Mesenchymal stem cell (in vitro differentiated cells and primary cell): Measurements from ENCODE around the gene ROCK2.
A peak's percentile ranks its signal among the peaks of the same experiment; 100 is the strongest.

Source experiments
- DNase-seq: peaks from one replicate; pipeline ENCODE4 v3.0.0-alpha.2; 2013
- H2AFZ ChIP-seq: one replicate; pipeline ENCODE4 v1.6.1; 2013; ENCODE audit warnings: low read depth, mild to moderate bottlenecking, control low read depth, inconsistent platforms, low read length, moderate library complexity
- H2AK5ac ChIP-seq: 2 replicates; pipeline ENCODE4 v1.6.1; 2013; ENCODE audit warnings: low read length, moderate library complexity, mild to moderate bottlenecking, inconsistent platforms; ENCODE audit not compliant: severe bottlenecking
- H2BK120ac ChIP-seq: one replicate; pipeline ENCODE4 v1.6.1; 2013; ENCODE audit warnings: low read depth, mild to moderate bottlenecking, inconsistent platforms, low read length, moderate library complexity
- H2BK12ac ChIP-seq, 2 experiments: one replicate each; pipeline ENCODE4 v1.6.1; 2013; ENCODE audit warnings: inconsistent platforms in 2 of 2, low read length in 2 of 2, mild to moderate bottlenecking in 2 of 2, moderate library complexity in 2 of 2, control low read depth in 1 of 2
- H2BK15ac ChIP-seq: one replicate; pipeline ENCODE4 v1.6.1; 2013; ENCODE audit warnings: mild to moderate bottlenecking, low read depth, inconsistent platforms; ENCODE audit not compliant: poor library complexity, severe bottlenecking
- H2BK5ac ChIP-seq: 2 replicates; pipeline ENCODE4 v1.6.1; 2013; ENCODE audit warnings: low read depth, mild to moderate bottlenecking, low read length, control low read depth, inconsistent platforms; ENCODE audit not compliant: poor library complexity, severe bottlenecking
- H3K14ac ChIP-seq, 2 experiments: one replicate each; pipeline ENCODE4 v1.6.1; 2013; ENCODE audit warnings: inconsistent platforms in 2 of 2, low read length in 2 of 2, control low read depth in 1 of 2, mild to moderate bottlenecking in 1 of 2, moderate library complexity in 1 of 2
- H3K18ac ChIP-seq, 2 experiments: one replicate each; pipeline ENCODE4 v1.6.1; 2013; ENCODE audit warnings: inconsistent platforms in 2 of 2, low read length in 2 of 2, control low read depth in 1 of 2, low read depth in 1 of 2, mild to moderate bottlenecking in 1 of 2
- H3K23ac ChIP-seq, 2 experiments: one replicate each; pipeline ENCODE4 v1.6.1; 2013; ENCODE audit warnings: inconsistent platforms in 2 of 2, low read length in 2 of 2, mild to moderate bottlenecking in 2 of 2, moderate library complexity in 2 of 2, control low read depth in 1 of 2
- H3K27ac ChIP-seq: 2 replicates; pipeline ENCODE4 v1.5.1; 2013; ENCODE audit warnings: mild to moderate bottlenecking, moderate library complexity, low read length, control low read depth, inconsistent platforms; ENCODE audit not compliant: poor library complexity, severe bottlenecking
- H3K27me3 ChIP-seq, 2 experiments: 2 replicates each; pipeline versions ENCODE4 v1.6.1 to v1.7.0; 2013; ENCODE audit warnings: low read length in 2 of 2, mild to moderate bottlenecking in 2 of 2, moderate library complexity in 2 of 2, control low read depth in 1 of 2, inconsistent platforms in 1 of 2; ENCODE audit not compliant: control insufficient read depth in 1 of 2, insufficient read depth in 1 of 2
- H3K36me3 ChIP-seq, 2 experiments: 2 replicates each; pipeline versions ENCODE4 v1.6.1 to v1.7.0; 2013; ENCODE audit warnings: low read length in 2 of 2, control low read depth in 1 of 2, inconsistent platforms in 1 of 2, low read depth in 1 of 2, mild to moderate bottlenecking in 1 of 2; ENCODE audit not compliant: insufficient read depth in 2 of 2, control insufficient read depth in 1 of 2
- H3K4ac ChIP-seq, 2 experiments: one replicate each; pipeline ENCODE4 v1.6.1; 2013; ENCODE audit warnings: inconsistent platforms in 2 of 2, low read length in 2 of 2, mild to moderate bottlenecking in 2 of 2, moderate library complexity in 2 of 2, control low read depth in 1 of 2, low read depth in 1 of 2
- H3K4me1 ChIP-seq: 2 replicates; pipeline ENCODE4 v1.6.1; 2013; ENCODE audit warnings: low read depth, low read length, control low read depth; ENCODE audit not compliant: control insufficient read depth, insufficient read depth
- H3K4me2 ChIP-seq: 2 replicates; pipeline ENCODE4 v1.6.1; 2013; ENCODE audit warnings: low read length, mild to moderate bottlenecking, inconsistent platforms; ENCODE audit not compliant: poor library complexity, severe bottlenecking
- H3K4me3 ChIP-seq, 2 experiments: 2 replicates each; pipeline versions ENCODE4 v1.5.1 to v1.7.0; 2013; ENCODE audit warnings: low read length in 2 of 2, mild to moderate bottlenecking in 2 of 2, control low read depth in 1 of 2, low read depth in 1 of 2; ENCODE audit not compliant: insufficient read depth in 1 of 2
- H3K79me1 ChIP-seq: replicated peaks from 2 replicates; pipeline ENCODE4 v1.6.1; 2013; ENCODE audit warnings: mild to moderate bottlenecking, control low read depth, low read length, inconsistent platforms; ENCODE audit not compliant: poor library complexity, severe bottlenecking
- H3K9ac ChIP-seq: 2 replicates; pipeline ENCODE4 v1.7.0; 2013; ENCODE audit warnings: mild to moderate bottlenecking, low read length, moderate library complexity
- H3K9me3 ChIP-seq: 2 replicates; pipeline ENCODE4 v1.7.0; 2013; ENCODE audit warnings: mild to moderate bottlenecking, low read length; ENCODE audit not compliant: control insufficient read depth
- H4K8ac ChIP-seq: one replicate; pipeline ENCODE4 v1.6.1; 2013; ENCODE audit warnings: inconsistent platforms, mild to moderate bottlenecking, low read length, moderate library complexity
- H4K91ac ChIP-seq: one replicate; pipeline ENCODE4 v1.6.1; 2013; ENCODE audit warnings: mild to moderate bottlenecking, low read length, inconsistent platforms
- WGBS: methylation state at CpG from one replicate; pipeline ENCODE4 v1.1.7; 2013; ENCODE audit warnings: mixed read lengths; 5-methylcytosine and 5-hydroxymethylcytosine counted together

The ROCK2 gene

DNA sequence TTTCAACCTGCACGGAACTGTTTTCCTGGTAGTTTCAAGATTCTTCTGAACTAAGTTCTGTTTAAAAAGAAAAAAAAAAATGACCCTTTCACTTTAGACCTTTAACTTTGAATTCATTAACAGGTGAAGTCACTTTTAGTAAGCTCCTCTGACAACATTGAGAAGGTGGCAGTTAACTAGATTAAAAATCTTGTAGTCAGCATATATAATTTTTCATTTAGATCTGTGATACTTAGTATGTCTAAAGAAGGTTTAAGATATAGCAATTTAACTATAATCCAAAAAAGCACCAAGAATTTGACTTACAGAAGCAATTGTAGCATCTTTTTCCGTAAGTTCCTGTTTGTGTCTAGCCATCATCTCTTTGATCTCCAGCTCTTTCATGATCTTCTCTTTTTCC lies 143.8 kb downstream of the ROCK2 start:
- no peak overlapping the region for H2AFZ ChIP-seq
- no peak overlapping the region for H3K4me2 ChIP-seq
- H2BK5ac ChIP-seq, result no peak overlapping the region
- H2BK12ac ChIP-seq, result no peak overlapping the region
- no peaks in the 10 kb centered on the region for H3K4me1 ChIP-seq
- peaks cover 9 to 68% of the 10 kb centered on the region in 2 experiments for H3K36me3 ChIP-seq
- no peak overlapping the region for H3K4me3 ChIP-seq
- H3K9ac ChIP-seq, result no peak overlapping the region
- DNase-seq, result no peak
- no peak overlapping the region for H4K8ac ChIP-seq
- H3K79me1 ChIP-seq, result peaks cover 7% of the 10 kb centered on the region
- H3K23ac ChIP-seq, result no peak overlapping the region
- WGBS, result 98% methylated on average over 1 of the region's 2 CpGs
- H4K91ac ChIP-seq, result no peak overlapping the region
- no peak overlapping the region for H3K27ac ChIP-seq
- no peak overlapping the region for H3K18ac ChIP-seq
- no peak overlapping the region for H3K14ac ChIP-seq
- H2AK5ac ChIP-seq, result no peak overlapping the region
- H2BK15ac ChIP-seq, result no peak overlapping the region
- no peaks in the 10 kb centered on the region for H3K27me3 ChIP-seq
- H2BK120ac ChIP-seq, result no peak overlapping the region
- H3K9me3 ChIP-seq, result no peaks in the 10 kb centered on the region
- H3K4ac ChIP-seq, result no peak overlapping the region

DNA sequence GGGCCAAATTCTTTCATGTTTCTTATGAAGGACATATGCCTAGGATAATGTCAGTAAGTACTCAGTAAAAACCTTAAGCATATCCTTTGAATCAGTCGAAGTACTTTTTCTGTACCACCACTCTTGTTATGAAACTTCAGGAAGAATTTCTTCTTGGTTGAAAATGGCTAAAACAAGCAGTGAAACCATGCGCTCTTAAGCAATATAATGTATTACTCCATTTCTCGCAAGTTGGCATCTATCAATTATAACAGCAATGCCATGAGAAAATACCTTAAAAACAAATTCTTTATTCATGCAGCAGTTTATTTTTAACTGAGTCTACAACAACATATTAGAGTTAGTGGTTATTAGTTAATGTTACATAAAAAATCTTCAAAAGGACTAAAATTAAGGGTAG lies 148.2 kb downstream of the ROCK2 start:
- no peak overlapping the region for H3K23ac ChIP-seq

DNA sequence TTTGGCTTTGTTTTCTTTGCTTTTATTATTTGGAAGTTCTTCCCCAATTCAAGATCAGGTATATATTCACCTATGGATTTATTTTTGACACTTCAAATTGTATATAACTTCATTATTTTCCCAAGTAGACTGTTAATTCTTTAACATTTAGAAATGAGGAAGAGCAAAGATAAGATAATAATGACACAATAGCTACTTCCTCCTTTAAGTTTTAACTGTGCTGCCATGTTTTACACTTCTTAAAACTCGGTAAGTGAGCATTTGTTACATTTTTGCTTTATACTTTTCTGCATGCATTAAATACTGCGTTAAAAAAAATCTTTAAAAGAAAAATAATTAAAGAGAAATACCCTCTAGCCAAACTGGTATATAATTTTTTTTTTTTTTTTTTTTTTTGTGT lies 156.7 kb downstream of the ROCK2 start:
- H3K18ac ChIP-seq, result no peak overlapping the region
- no peak overlapping the region for H3K4ac ChIP-seq
- no peak overlapping the region for H3K4me3 ChIP-seq
- H3K9me3 ChIP-seq, result no peaks in the 10 kb centered on the region
- H2BK12ac ChIP-seq, result no peak overlapping the region
- no peak overlapping the region for H4K8ac ChIP-seq
- H2BK120ac ChIP-seq, result no peak overlapping the region
- no peak for DNase-seq
- no peak overlapping the region for H3K27ac ChIP-seq
- H4K91ac ChIP-seq, result no peak overlapping the region
- peaks cover 0 to 75% of the 10 kb centered on the region in 2 experiments for H3K36me3 ChIP-seq
- H3K23ac ChIP-seq, result no peak overlapping the region
- no CpG with 5 or more reads among the region's 2 CpGs for WGBS
- no peaks in the 10 kb centered on the region for H3K27me3 ChIP-seq
- H3K9ac ChIP-seq, result no peak overlapping the region
- H3K4me1 ChIP-seq, result no peaks in the 10 kb centered on the region
- no peak overlapping the region for H2BK5ac ChIP-seq
- H3K4me2 ChIP-seq, result no peak overlapping the region
- no peak overlapping the region for H2AK5ac ChIP-seq
- H3K79me1 ChIP-seq, result peaks cover 6% of the 10 kb centered on the region
- H2AFZ ChIP-seq, result no peak overlapping the region
- H2BK15ac ChIP-seq, result no peak overlapping the region
- H3K14ac ChIP-seq, result no peak overlapping the region

More for the DNA sequence above, 148.2 kb downstream of the ROCK2 start:
- H3K18ac ChIP-seq, result no peak overlapping the region
- no peak overlapping the region for H4K91ac ChIP-seq
- no peak overlapping the region for H3K27ac ChIP-seq
- no peak overlapping the region for H2AFZ ChIP-seq
- no peak overlapping the region for H3K4me2 ChIP-seq
- H2BK120ac ChIP-seq, result no peak overlapping the region
- H4K8ac ChIP-seq, result no peak overlapping the region
- no peak overlapping the region for H3K4ac ChIP-seq
- no peak overlapping the region for H2BK12ac ChIP-seq
- no peaks in the 10 kb centered on the region for H3K27me3 ChIP-seq
- H2AK5ac ChIP-seq, result no peak overlapping the region
- no peak overlapping the region for H3K14ac ChIP-seq
- no peaks in the 10 kb centered on the region for H3K4me1 ChIP-seq
- H3K9me3 ChIP-seq, result no peaks in the 10 kb centered on the region
- H3K9ac ChIP-seq, result no peak overlapping the region
- H3K79me1 ChIP-seq, result peaks cover 2% of the 10 kb centered on the region
- 100% methylated on average over 2 of the region's 3 CpGs for WGBS
- H2BK5ac ChIP-seq, result no peak overlapping the region
- no peak for DNase-seq
- H2BK15ac ChIP-seq, result no peak overlapping the region
- H3K36me3 ChIP-seq, result peaks cover 9 to 95% of the 10 kb centered on the region in 2 experiments
- no peak overlapping the region for H3K4me3 ChIP-seq

DNA sequence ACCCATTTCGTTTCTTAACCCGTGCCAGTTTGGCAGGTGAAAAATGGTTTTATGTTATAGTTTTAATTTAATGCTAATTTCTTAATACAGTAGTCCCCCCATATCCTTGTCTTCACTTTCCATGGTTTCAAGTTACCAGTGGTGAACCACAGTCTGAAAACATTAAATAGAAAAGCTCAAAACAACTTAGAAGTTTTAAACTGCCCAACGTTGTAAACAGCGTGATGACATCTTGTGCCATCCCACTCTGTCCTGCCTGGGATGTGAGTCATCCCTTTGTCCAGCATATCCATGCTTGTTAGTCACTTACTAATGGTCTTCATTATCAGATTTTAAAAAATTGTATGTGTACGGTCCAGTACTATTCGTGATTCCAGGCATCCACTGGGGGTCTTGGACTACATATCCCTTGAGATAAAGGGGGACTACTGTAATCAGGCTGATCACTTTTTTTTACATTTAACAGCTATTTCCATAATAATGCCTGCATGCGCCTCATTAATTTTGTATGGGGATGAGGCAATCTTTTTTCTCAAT lies 157.3 kb downstream of the ROCK2 start:
- H2BK12ac ChIP-seq, result no peak overlapping the region
- no peak overlapping the region for H3K9ac ChIP-seq
- H4K91ac ChIP-seq, result no peak overlapping the region
- no peaks in the 10 kb centered on the region for H3K9me3 ChIP-seq
- H3K27me3 ChIP-seq, result no peaks in the 10 kb centered on the region
- H2AK5ac ChIP-seq, result no peak overlapping the region
- H2BK120ac ChIP-seq, result no peak overlapping the region
- H3K4me2 ChIP-seq, result no peak overlapping the region
- peaks cover 6% of the 10 kb centered on the region for H3K79me1 ChIP-seq
- H4K8ac ChIP-seq, result no peak overlapping the region
- H3K18ac ChIP-seq, result no peak overlapping the region
- no peak overlapping the region for H3K27ac ChIP-seq
- 13% methylated on average over 2 of the region's 7 CpGs for WGBS
- H3K4me3 ChIP-seq, result no peak overlapping the region
- peak; percentile 87 for DNase-seq
- no peak overlapping the region for H2AFZ ChIP-seq
- H3K36me3 ChIP-seq, result peaks cover 0 to 75% of the 10 kb centered on the region in 2 experiments
- H3K4me1 ChIP-seq, result no peaks in the 10 kb centered on the region
- H2BK5ac ChIP-seq, result no peak overlapping the region
- no peak overlapping the region for H3K14ac ChIP-seq
- no peak overlapping the region for H3K4ac ChIP-seq
- H3K23ac ChIP-seq, result no peak overlapping the region
- no peak overlapping the region for H2BK15ac ChIP-seq
